Erythroblast (primary cell): Measurements from ENCODE around the gene NUAK1.

ENCODE experiments used
- GATA1 ChIP-seq: IDR thresholded peaks from 2 replicates; pipeline ENCODE4 v1.6.1; 2011; ENCODE audit warnings: low read depth, mild to moderate bottlenecking, control low read depth, low read length, moderate library complexity
- POLR2A ChIP-seq: IDR thresholded peaks from 2 replicates; pipeline ENCODE4 v1.6.1; 2011; ENCODE audit warnings: mild to moderate bottlenecking, low read length

GRCh38 chr12:106123551-106124081 is 15.1 kb downstream of the NUAK1 start:
- TF ChIP-seq POLR2A (no peak), GATA1 (no peak)
